ENCODE results near the gene ASTL. TPM values are rescaled to one million over a fixed set of nuclear protein-coding genes. Genes with fewer than 3 reads are reported as not detected.
"Not testable (repeated sequence)": the region's sequence is repeated elsewhere in the genome, so short reads cannot be mapped to it uniquely, and the experiment has no call there.

Gene ASTL
- total RNA-seq, 1 donor from 2014 or later = 0.30 TPM

GRCh38 chr2:96098900-96099590, 39.3 kb downstream of the ASTL start:
- DNase-seq = no peak

- no peak for DNase-seq
These were observed 40.1 kb downstream of the ASTL start for GRCh38 chr2:96097951-96098823.

GRCh38 chr2:96097441-96097840, 40.9 kb downstream of the ASTL start:
- no peak for DNase-seq

- DNase-seq = no peak
These were observed 43.1 kb downstream of the ASTL start for GRCh38 chr2:96095116-96095636.

GRCh38 chr2:96093528-96093927, 44.8 kb downstream of the ASTL start:
- no peak for DNase-seq

- no peak for DNase-seq
These were observed 45.4 kb downstream of the ASTL start for GRCh38 chr2:96092951-96093350.

GRCh38 chr2:96092573-96092877, 45.8 kb downstream of the ASTL start:
- DNase-seq = no peak

GRCh38 chr2:96091711-96092572, 46.4 kb downstream of the ASTL start:
- DNase-seq = peak; percentile 35

GRCh38 chr2:96091141-96091710, 47.1 kb downstream of the ASTL start:
- no peak for DNase-seq

- no peak for DNase-seq
These were observed 47.9 kb downstream of the ASTL start for GRCh38 chr2:96090196-96090926.

GRCh38 chr2:96089356-96090195, 48.7 kb downstream of the ASTL start:
- DNase-seq = no peak

- no peak for DNase-seq
These were observed 49.7 kb downstream of the ASTL start for GRCh38 chr2:96088340-96089335.

- no peak for DNase-seq
These were observed 51.2 kb downstream of the ASTL start for GRCh38 chr2:96087130-96087529.

- no peak for DNase-seq
These were observed 52.6 kb downstream of the ASTL start for GRCh38 chr2:96085541-96086355.

- not testable (repeated sequence) for DNase-seq
These were observed 53.3 kb downstream of the ASTL start for GRCh38 chr2:96084858-96085518.

GRCh38 chr2:96083989-96084857, 54.1 kb downstream of the ASTL start:
- no peak for DNase-seq

All from skin of body (tissue), 2 donors.